Measurements from ENCODE around the gene CAP2. TPM values are rescaled to one million over a fixed set of nuclear protein-coding genes. Genes with fewer than 3 reads are reported as not detected.

The CAP2 gene
- total RNA-seq, 3 donors from 2014 or later = 3.9 to 15.1 (median 7.5) TPM

DNA sequence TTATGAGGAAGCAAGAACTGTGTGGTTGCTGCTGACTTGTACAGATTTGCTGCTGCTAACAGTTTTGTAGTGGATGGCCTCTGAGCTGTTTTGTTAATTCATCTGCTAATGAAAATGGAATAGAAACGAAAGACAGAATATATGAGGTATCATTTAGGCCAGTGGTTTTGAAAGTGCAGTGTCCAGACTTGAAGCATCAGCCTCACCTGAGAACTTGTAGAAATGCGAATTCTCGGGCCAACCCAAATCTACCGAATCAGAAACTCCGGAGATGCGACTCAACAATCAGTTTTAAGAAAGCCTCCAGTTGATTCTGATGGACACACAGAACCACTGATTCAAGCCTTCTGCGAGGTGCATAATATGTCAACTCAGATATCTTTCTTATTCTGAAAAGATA is 62.5 kb downstream of the CAP2 start:
- no peaks in the 10 kb centered on the region for H3K9me3 ChIP-seq
- intact Hi-C loops (cut with DNase I; ENCODE audit: low total_unique reads) = no loop called here
- H3K4me3 ChIP-seq = no peak overlapping the region
- TF ChIP-seq POLR2AphosphoS5 (IDR thresholded peaks at IDR 0.05) (no peak), POLR2A (IDR thresholded peaks at IDR 0.05) (no peak)
- TF ChIP-seq, protein P1, sequence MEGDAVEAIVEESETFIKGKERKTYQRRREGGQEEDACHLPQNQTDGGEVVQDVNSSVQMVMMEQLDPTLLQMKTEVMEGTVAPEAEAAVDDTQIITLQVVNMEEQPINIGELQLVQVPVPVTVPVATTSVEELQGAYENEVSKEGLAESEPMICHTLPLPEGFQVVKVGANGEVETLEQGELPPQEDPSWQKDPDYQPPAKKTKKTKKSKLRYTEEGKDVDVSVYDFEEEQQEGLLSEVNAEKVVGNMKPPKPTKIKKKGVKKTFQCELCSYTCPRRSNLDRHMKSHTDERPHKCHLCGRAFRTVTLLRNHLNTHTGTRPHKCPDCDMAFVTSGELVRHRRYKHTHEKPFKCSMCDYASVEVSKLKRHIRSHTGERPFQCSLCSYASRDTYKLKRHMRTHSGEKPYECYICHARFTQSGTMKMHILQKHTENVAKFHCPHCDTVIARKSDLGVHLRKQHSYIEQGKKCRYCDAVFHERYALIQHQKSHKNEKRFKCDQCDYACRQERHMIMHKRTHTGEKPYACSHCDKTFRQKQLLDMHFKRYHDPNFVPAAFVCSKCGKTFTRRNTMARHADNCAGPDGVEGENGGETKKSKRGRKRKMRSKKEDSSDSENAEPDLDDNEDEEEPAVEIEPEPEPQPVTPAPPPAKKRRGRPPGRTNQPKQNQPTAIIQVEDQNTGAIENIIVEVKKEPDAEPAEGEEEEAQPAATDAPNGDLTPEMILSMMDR (IDR thresholded peaks at IDR 0.05) = no peak
- H3K4me1 ChIP-seq = no peaks in the 10 kb centered on the region
- H3K27ac ChIP-seq = no peak overlapping the region
- no peak for DNase-seq (ENCODE audit: low spot score in 2 of 2)
- H3K36me3 ChIP-seq = no peaks in the 10 kb centered on the region
- H3K27me3 ChIP-seq = no peaks in the 10 kb centered on the region

DNA sequence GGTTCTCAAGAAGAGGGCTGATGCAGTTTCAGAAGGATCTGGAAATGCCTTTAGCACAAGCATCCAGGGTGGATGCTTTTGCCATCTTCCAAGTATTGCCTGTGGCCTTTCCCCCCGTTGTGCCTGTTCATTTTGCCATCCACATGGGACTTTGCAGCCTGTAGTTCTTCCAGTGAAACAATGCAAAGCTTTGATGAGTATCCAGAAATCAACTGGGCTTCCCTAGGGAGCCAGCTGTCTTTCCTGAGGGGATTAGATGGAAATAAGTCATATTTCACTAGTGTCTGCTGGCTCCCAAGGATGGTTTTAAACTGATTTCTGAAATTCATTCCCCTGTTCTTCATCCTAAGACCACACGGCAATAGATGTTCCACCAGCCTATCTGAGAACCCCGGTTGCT is 63.3 kb downstream of the CAP2 start:
- no peaks in the 10 kb centered on the region for H3K36me3 ChIP-seq
- intact Hi-C loops (cut with DNase I; ENCODE audit: low total_unique reads) = no loop called here
- H3K4me1 ChIP-seq = no peaks in the 10 kb centered on the region
- H3K4me3 ChIP-seq = no peak overlapping the region
- TF ChIP-seq POLR2AphosphoS5 (IDR thresholded peaks at IDR 0.05) (no peak), POLR2A (IDR thresholded peaks at IDR 0.05) (no peak)
- TF ChIP-seq, protein P1 (IDR thresholded peaks at IDR 0.05) = no peak
- no peaks in the 10 kb centered on the region for H3K27me3 ChIP-seq
- no peak overlapping the region for H3K27ac ChIP-seq
- no peaks in the 10 kb centered on the region for H3K9me3 ChIP-seq
- DNase-seq (ENCODE audit: low spot score in 2 of 2) = no peak

DNA sequence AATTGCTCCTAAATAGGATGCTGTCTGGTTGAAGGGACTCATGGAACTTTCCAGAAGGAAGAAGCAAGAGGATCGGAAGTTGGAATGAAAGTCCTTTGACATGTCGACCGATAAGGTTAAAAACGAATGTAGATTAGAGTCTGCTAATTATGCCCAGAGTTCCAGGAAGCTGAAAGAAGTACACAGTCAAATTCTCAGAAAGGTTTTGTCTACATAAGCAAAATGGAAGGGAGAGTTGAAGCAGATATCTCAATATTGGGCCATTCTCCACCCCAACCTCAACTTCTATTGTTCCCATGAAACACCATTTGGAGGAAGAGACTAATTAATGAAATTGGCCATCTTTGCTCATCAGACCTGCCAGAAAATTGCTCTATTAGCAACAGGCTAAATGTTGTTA is 64.0 kb downstream of the CAP2 start:
- DNase-seq (ENCODE audit: low spot score in 2 of 2) = no peak
- H3K9me3 ChIP-seq = no peaks in the 10 kb centered on the region
- TF ChIP-seq POLR2AphosphoS5 (IDR thresholded peaks at IDR 0.05) (no peak), POLR2A (IDR thresholded peaks at IDR 0.05) (no peak)
- TF ChIP-seq, protein P1 (IDR thresholded peaks at IDR 0.05) = no peak
- no peak overlapping the region for H3K4me3 ChIP-seq
- no peaks in the 10 kb centered on the region for H3K27me3 ChIP-seq
- no peaks in the 10 kb centered on the region for H3K36me3 ChIP-seq
- H3K4me1 ChIP-seq = no peaks in the 10 kb centered on the region
- no peak overlapping the region for H3K27ac ChIP-seq
- intact Hi-C loops (cut with DNase I; ENCODE audit: low total_unique reads) = no loop called here

- no peaks in the 10 kb centered on the region for H3K9me3 ChIP-seq
- intact Hi-C loops (cut with DNase I; ENCODE audit: low total_unique reads) = no loop called here
- no peaks in the 10 kb centered on the region for H3K36me3 ChIP-seq
- H3K4me1 ChIP-seq = no peaks in the 10 kb centered on the region
- H3K27ac ChIP-seq = no peak overlapping the region
- H3K4me3 ChIP-seq = no peak overlapping the region
- TF ChIP-seq, protein P1 (IDR thresholded peaks at IDR 0.05) = no peak
- TF ChIP-seq POLR2A (IDR thresholded peaks at IDR 0.05) (no peak), POLR2AphosphoS5 (IDR thresholded peaks at IDR 0.05) (no peak)
- no peak for DNase-seq (ENCODE audit: low spot score in 2 of 2)
- no peaks in the 10 kb centered on the region for H3K27me3 ChIP-seq
Measured at GRCh38 chr6:17457956-17458355, 64.6 kb downstream of the CAP2 start.

- no peaks in the 10 kb centered on the region for H3K36me3 ChIP-seq
- intact Hi-C loops (cut with DNase I; ENCODE audit: low total_unique reads) = no loop called here
- DNase-seq (ENCODE audit: low spot score in 2 of 2) = no peak
- TF ChIP-seq POLR2A (IDR thresholded peaks at IDR 0.05) = no peak
- TF ChIP-seq, protein P1 (IDR thresholded peaks at IDR 0.05) = no peak
- no peak for TF ChIP-seq POLR2AphosphoS5 (IDR thresholded peaks at IDR 0.05)
- H3K27me3 ChIP-seq = no peaks in the 10 kb centered on the region
- H3K4me1 ChIP-seq = no peaks in the 10 kb centered on the region
- H3K4me3 ChIP-seq = no peak overlapping the region
- no peaks in the 10 kb centered on the region for H3K9me3 ChIP-seq
- H3K27ac ChIP-seq = no peak overlapping the region
Measured at GRCh38 chr6:17458966-17459365, 65.6 kb downstream of the CAP2 start.

Measured in breast epithelium (tissue), 4 donors.